ENCODE results near the gene BOD1L1. TPM values are rescaled to one million over a fixed set of nuclear protein-coding genes. Genes with fewer than 3 reads are reported as not detected.

The BOD1L1 gene
- polyA plus RNA-seq, 1 donor from 2014 or later, result 43.3 TPM

GRCh38 chr4:13536607-13537006 lies 90.9 kb downstream of the BOD1L1 start:
- no peak overlapping the region for H2AFZ ChIP-seq (ENCODE audit: low read depth, low read length)
- H3K9ac ChIP-seq (ENCODE audit: low read length), result no peak overlapping the region
- H3K27me3 ChIP-seq (ENCODE audit: insufficient read depth, low read depth, low read length), result peaks cover 99% of the 10 kb centered on the region
- H3K36me3 ChIP-seq (ENCODE audit: insufficient read depth, low read length), result no peaks in the 10 kb centered on the region
- no peak overlapping the region for H3K4me2 ChIP-seq (ENCODE audit: low read length)
- no peak overlapping the region for H3K4me3 ChIP-seq (ENCODE audit: low read length)
- H3K9me2 ChIP-seq (ENCODE audit: insufficient read depth, low read length), result no peaks in the 10 kb centered on the region
- no peaks in the 10 kb centered on the region for H3K79me2 ChIP-seq (replicated peaks; ENCODE audit: insufficient read depth, low read length)
- H3K27ac ChIP-seq (ENCODE audit: low read length), result no peak overlapping the region
- H3F3A ChIP-seq (ENCODE audit: insufficient read depth, low read length, poor library complexity, severe bottlenecking), result no peaks in the 10 kb centered on the region
- peaks cover 17% of the 10 kb centered on the region for H3K9me3 ChIP-seq (ENCODE audit: low read length)
- TF ChIP-seq TAF1 (IDR thresholded peaks at IDR 0.05; ENCODE audit: low read depth), result no peak
- TF ChIP-seq POLR2AphosphoS5 (IDR thresholded peaks at IDR 0.05), result no peak
- no peaks in the 10 kb centered on the region for H4K20me1 ChIP-seq (ENCODE audit: insufficient read depth)

GRCh38 chr4:13535708-13536361 lies 91.7 kb downstream of the BOD1L1 start:
- Histone ChIP-seq H3K79me2 (replicated peaks; ENCODE audit: insufficient read depth, low read length) (no peaks in the 10 kb centered on the region), H3K9me2 (ENCODE audit: insufficient read depth, low read length) (no peaks in the 10 kb centered on the region), H3K27ac (ENCODE audit: low read length) (no peak overlapping the region), H3K4me2 (ENCODE audit: low read length) (no peak overlapping the region), H3K4me3 (ENCODE audit: low read length) (peak overlapping the region; percentile 10), H3F3A (ENCODE audit: insufficient read depth, low read length, poor library complexity, severe bottlenecking) (no peaks in the 10 kb centered on the region), H3K27me3 (ENCODE audit: insufficient read depth, low read depth, low read length) (peaks cover 99% of the 10 kb centered on the region), H3K9ac (ENCODE audit: low read length) (no peak overlapping the region), H3K9me3 (ENCODE audit: low read length) (peaks cover 17% of the 10 kb centered on the region), H4K20me1 (ENCODE audit: insufficient read depth) (no peaks in the 10 kb centered on the region), H3K36me3 (ENCODE audit: insufficient read depth, low read length) (no peaks in the 10 kb centered on the region), H2AFZ (ENCODE audit: low read depth, low read length) (no peak overlapping the region)
- TF ChIP-seq EZH2 (IDR thresholded peaks at IDR 0.05; ENCODE audit: borderline replicate concordance, insufficient read depth, low read length, poor library complexity, severe bottlenecking) (peak; percentile 57), POLR2AphosphoS5 (IDR thresholded peaks at IDR 0.05) (peak; percentile 24), RAD21 (conservative IDR thresholded peaks at IDR 0.05) (no peak), EP300 (conservative IDR thresholded peaks at IDR 0.05; ENCODE audit: poor library complexity, severe bottlenecking) (no peak), TAF1 (IDR thresholded peaks at IDR 0.05; ENCODE audit: low read depth) (no peak), MXI1 (conservative IDR thresholded peaks at IDR 0.05; ENCODE audit: poor library complexity, severe bottlenecking) (no peak), SMC3 (conservative IDR thresholded peaks at IDR 0.05; ENCODE audit: poor library complexity) (no peak), REST (IDR thresholded peaks at IDR 0.05; ENCODE audit: borderline replicate concordance) (no peak), CTCF (IDR thresholded peaks at IDR 0.05; ENCODE audit: poor library complexity, severe bottlenecking) (no peak)

Data from neural cell (in vitro differentiated cells).